GM12801 (cell line): ENCODE measurements around the gene ATG7.

Experiments
- TF ChIP-seq, protein P1 (sequence below): IDR thresholded peaks from one replicate; pipeline ENCODE4 v1.5.1; 2011; ENCODE audit warnings: control low read depth; ENCODE audit not compliant: insufficient read length; ENCODE audit errors: extremely low read depth

ATG7 gene

DNA sequence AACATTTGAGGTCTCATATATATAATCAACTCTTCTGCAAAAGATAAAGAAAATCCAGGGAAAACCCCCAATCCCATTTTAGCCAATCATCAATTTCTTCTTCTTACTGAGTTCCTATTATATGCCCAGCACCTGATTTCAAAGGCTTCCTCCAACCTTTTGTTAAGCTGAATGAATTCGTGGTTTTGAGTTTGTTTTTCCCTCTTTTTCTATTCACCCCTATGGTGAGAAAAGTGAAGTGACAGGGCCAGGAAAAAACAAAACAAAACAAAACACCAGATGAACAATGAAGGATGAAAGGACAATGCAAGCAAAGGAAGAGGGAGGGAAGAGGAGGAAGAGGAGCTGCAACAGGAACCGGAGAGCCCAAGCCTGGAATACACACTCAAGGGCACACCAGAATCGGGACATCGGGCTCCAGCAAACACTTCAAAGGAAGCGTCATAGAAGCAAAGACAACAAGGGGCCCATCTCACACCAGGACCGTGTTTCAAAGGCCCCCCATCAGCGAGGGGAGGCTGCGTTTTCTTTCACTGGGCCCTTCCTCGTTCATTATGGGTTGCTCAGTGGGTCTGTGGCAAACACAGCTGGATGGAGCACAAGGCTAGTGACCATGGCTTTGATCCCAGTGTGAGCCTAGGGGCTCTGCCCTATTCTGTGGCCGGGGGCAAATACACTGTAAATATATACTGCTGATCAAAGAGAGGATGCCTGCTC, 321.3 kb downstream of the ATG7 start:
- TF ChIP-seq, protein P1, sequence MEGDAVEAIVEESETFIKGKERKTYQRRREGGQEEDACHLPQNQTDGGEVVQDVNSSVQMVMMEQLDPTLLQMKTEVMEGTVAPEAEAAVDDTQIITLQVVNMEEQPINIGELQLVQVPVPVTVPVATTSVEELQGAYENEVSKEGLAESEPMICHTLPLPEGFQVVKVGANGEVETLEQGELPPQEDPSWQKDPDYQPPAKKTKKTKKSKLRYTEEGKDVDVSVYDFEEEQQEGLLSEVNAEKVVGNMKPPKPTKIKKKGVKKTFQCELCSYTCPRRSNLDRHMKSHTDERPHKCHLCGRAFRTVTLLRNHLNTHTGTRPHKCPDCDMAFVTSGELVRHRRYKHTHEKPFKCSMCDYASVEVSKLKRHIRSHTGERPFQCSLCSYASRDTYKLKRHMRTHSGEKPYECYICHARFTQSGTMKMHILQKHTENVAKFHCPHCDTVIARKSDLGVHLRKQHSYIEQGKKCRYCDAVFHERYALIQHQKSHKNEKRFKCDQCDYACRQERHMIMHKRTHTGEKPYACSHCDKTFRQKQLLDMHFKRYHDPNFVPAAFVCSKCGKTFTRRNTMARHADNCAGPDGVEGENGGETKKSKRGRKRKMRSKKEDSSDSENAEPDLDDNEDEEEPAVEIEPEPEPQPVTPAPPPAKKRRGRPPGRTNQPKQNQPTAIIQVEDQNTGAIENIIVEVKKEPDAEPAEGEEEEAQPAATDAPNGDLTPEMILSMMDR, result no peak

DNA sequence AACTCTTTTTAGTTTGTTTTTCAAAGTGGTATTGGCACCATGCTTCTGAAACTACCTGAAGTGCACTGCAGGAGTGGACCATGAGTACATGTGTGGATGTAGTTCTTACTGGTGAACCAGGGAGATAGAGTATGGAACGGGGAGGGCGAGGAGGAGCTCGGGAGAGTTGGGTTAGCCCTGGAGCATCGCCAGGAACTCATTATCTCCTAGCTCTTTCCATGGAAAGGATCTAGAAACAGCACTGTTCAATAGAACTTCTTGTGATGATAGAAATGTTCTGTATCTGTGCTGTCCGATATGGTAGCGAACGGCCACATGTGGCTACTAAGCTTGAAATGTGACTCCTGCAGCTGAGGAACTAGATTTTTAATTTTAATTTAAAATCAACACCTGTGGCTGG, 324.2 kb downstream of the ATG7 start:
- TF ChIP-seq, protein P1, result no peak

DNA sequence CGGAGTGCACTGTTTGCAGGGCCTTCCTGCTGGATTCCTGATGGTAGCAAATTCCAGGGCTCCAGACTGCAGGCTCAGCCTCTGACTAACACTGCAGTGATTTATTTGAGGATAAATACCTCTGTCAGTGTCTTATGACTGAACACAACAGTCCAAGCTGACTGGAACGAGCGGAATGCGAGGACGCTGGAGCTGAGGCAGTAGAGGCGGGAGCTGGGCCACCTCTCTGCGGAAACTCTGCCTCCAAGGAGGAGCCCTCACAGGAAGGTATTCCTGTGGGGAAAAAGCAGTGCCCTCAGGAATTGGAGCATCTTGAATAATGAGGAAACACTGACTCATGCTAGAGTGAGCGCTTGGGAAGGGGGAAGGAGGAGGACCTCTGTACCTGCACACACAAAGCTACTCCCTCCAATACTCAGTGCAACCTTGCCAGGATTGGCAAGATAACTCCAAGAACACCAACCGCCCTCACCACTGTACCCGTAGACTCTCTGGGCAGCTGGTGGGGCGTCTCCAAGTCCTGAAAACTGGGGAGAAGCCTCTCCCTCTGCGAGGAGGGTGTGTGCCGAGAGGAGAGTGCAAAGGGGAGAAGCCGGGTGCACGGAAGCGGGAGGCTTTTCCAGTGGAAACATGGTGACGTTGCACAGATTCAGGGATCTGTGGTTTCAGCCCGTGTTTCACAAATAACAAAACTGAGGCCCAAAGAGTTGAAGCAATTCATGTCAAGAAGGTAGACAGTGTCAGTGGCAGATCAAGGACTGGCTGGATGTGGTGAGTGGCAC, 328.5 kb downstream of the ATG7 start:
- TF ChIP-seq, protein P1, result no peak

DNA sequence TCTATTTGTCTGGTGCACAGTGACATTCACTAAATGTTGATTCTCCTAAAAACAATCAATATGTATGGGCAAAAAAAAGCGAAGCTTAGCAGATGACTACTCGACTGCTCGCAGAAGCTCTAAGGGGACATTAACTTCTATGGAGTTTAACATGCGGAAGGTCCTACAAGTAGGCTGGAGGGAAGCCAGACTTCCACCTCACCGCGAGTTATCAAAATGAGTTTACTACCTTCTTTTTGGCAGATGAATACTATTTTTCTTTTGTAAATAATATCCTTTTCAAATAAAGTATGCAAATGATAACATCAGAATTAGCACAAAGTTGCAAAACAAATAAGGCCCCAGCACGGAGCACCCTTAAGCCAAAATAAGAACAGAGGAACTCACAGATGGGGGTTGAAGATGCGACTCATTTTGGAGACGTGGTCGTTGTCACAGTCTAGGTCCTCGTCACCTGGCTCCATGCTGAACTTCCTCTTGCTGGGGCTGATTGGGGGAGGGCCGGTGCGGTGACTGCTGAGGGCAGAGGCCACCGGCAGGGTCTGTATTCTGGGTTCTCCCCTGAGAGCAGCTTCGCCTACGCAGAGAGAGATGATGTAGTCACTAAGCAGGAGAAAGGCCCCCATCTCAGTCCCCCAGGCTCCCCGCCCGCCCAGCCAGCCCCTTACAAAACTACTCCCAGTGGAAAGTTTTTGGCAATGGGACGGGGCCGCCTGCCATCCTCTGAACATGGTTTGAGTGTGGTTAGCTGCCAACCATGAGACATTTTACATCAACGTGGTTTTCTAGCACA, 329.4 kb downstream of the ATG7 start:
- TF ChIP-seq, protein P1, result no peak

DNA sequence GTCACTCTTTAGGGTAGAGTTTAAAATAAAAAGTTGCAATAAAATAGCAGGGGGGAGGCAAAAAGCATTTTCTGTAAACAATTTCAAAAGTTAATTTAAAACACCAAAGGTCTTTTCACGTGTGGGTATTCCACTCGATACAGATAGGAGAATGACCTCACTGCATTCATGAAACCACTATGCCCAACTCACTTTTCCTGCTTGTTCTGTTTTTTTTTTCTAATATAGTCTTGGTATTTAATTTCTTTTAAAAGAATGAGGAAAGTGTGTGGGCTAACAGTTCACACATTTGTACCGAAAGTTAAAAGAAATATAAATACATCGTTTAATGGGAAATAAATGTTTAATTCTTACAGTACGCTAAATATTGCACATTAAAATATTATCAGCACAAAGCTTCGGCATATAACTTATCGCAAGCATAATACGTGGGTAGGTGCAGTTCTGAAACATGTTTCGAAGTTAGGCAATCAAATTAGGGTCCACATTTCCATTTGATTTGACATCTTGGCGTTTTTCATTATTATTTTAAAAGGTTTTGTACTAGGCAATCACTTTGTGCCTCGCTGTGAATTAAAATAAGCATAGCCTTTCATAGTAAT, 330.1 kb downstream of the ATG7 start:
- TF ChIP-seq, protein P1, result no peak

DNA sequence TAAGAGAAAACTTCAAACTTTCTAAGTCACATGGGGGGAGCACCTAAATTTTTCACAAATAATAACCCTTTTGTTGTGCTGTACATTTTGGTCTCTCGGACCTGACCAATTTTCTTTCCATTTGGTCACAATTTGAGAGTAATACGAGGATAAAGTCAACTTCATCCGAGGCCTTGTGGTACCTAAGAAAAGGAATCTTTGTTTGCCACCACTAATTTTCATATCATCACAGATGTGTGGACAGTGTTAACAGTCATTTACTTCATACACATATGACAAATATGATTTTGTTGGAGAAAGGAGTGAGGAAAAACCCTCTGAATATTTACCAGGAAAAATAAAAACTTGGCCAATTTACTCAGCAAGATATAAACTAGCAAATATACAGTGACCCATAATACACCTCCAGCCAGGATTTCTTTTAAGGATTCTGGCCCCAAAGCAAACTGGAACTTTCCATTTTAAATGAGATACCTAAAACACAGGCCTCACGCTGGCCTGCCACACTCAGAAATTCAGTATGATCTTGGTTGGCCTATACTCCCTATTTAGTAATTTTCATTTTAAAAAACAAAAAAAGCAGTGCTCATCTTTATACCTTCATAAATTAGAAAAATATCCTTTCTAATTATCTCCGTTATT, 330.8 kb downstream of the ATG7 start:
- TF ChIP-seq, protein P1, result no peak
